ENCODE data around the gene NPAS2.

Gene NPAS2

GRCh38 chr2:100987536-100987935 is 167.6 kb downstream of the NPAS2 start:
- no peak for DNase-seq (ENCODE audit: extremely low spot score)
- ChIA-PET CTCF (interaction anchor here (0.9 to 2.1 kb wide), 2 partner anchors 9 to 377 kb away, joined by 3 to 7 read pairs; no protein-coding TSS in a partner anchor), POLR2A (interaction anchor here (1.4 kb wide), 1 partner anchor 14 kb away, joined by 7 read pairs; the partner anchor contains the start of gene RPL31)
- TF ChIP-seq NFRKB (IDR thresholded peaks at IDR 0.05) = no peak
- TF ChIP-seq TARDBP (IDR thresholded peaks at IDR 0.05) = no peak
- TF ChIP-seq ZNF384 (IDR thresholded peaks at IDR 0.05) = no peak
- no peak for TF ChIP-seq PKNOX1 (IDR thresholded peaks at IDR 0.05)
- TF ChIP-seq FOXK2 (IDR thresholded peaks at IDR 0.05) = no peak
- TF ChIP-seq BHLHE40 (IDR thresholded peaks at IDR 0.05; ENCODE audit: borderline replicate concordance) = no peak
- no peak for TF ChIP-seq L3MBTL2 (conservative IDR thresholded peaks at IDR 0.05)
- TF ChIP-seq SP1 (IDR thresholded peaks at IDR 0.05) = no peak
- no peak for TF ChIP-seq HDGF (IDR thresholded peaks at IDR 0.05; ENCODE audit: borderline replicate concordance)
- no peak for TF ChIP-seq ARNT (IDR thresholded peaks at IDR 0.05)
- TF ChIP-seq ELF4 (IDR thresholded peaks at IDR 0.05) = no peak
- no peak for TF ChIP-seq FOXM1 (IDR thresholded peaks at IDR 0.05; ENCODE audit: borderline replicate concordance)
- TF ChIP-seq FOXA1 (IDR thresholded peaks at IDR 0.05) = no peak
- TF ChIP-seq CTBP1 (IDR thresholded peaks at IDR 0.05; ENCODE audit: borderline replicate concordance) = no peak
- TF ChIP-seq LEF1 (IDR thresholded peaks at IDR 0.05; ENCODE audit: borderline replicate concordance) = no peak
- TF ChIP-seq SUZ12 (IDR thresholded peaks at IDR 0.05) = no peak

GRCh38 chr2:100987974-100988373 is 168.0 kb downstream of the NPAS2 start:
- CTCF ChIA-PET = interaction anchor here (0.9 to 2.1 kb wide), 2 partner anchors 8 to 378 kb away, joined by 3 to 7 read pairs; no protein-coding TSS in a partner anchor
- POLR2A ChIA-PET = interaction anchor here (1.4 kb wide), 1 partner anchor 13 kb away, joined by 7 read pairs; the partner anchor contains the start of gene RPL31
- no peak for TF ChIP-seq FOXM1 (IDR thresholded peaks at IDR 0.05; ENCODE audit: borderline replicate concordance)
- no peak for TF ChIP-seq SUZ12 (IDR thresholded peaks at IDR 0.05)
- no peak for TF ChIP-seq CTBP1 (IDR thresholded peaks at IDR 0.05; ENCODE audit: borderline replicate concordance)
- TF ChIP-seq ARNT (IDR thresholded peaks at IDR 0.05) = no peak
- no peak for TF ChIP-seq LEF1 (IDR thresholded peaks at IDR 0.05; ENCODE audit: borderline replicate concordance)
- TF ChIP-seq FOXK2 (IDR thresholded peaks at IDR 0.05) = no peak
- TF ChIP-seq HDGF (IDR thresholded peaks at IDR 0.05; ENCODE audit: borderline replicate concordance) = no peak
- TF ChIP-seq FOXA1 (IDR thresholded peaks at IDR 0.05) = no peak
- TF ChIP-seq L3MBTL2 (conservative IDR thresholded peaks at IDR 0.05) = no peak
- DNase-seq (ENCODE audit: extremely low spot score) = no peak

GRCh38 chr2:100988630-100989417 is 168.9 kb downstream of the NPAS2 start:
- no peak for DNase-seq (ENCODE audit: extremely low spot score)
- POLR2A ChIA-PET = no interaction called here
- no peak for TF ChIP-seq FOXM1 (IDR thresholded peaks at IDR 0.05; ENCODE audit: borderline replicate concordance)
- no peak for TF ChIP-seq SP1 (IDR thresholded peaks at IDR 0.05)
- no peak for TF ChIP-seq FOXA1 (IDR thresholded peaks at IDR 0.05)
- TF ChIP-seq ARNT (IDR thresholded peaks at IDR 0.05) = no peak
- no peak for TF ChIP-seq BHLHE40 (IDR thresholded peaks at IDR 0.05; ENCODE audit: borderline replicate concordance)
- no peak for TF ChIP-seq HDGF (IDR thresholded peaks at IDR 0.05; ENCODE audit: borderline replicate concordance)
- TF ChIP-seq LEF1 (IDR thresholded peaks at IDR 0.05; ENCODE audit: borderline replicate concordance) = no peak
- no peak for TF ChIP-seq FOXK2 (IDR thresholded peaks at IDR 0.05)
- no peak for TF ChIP-seq CTBP1 (IDR thresholded peaks at IDR 0.05; ENCODE audit: borderline replicate concordance)
- TF ChIP-seq TARDBP (IDR thresholded peaks at IDR 0.05) = no peak
- TF ChIP-seq NFRKB (IDR thresholded peaks at IDR 0.05) = no peak
- TF ChIP-seq SUZ12 (IDR thresholded peaks at IDR 0.05) = no peak
- no peak for TF ChIP-seq PKNOX1 (IDR thresholded peaks at IDR 0.05)
- TF ChIP-seq ZNF384 (IDR thresholded peaks at IDR 0.05) = no peak
- TF ChIP-seq ELF4 (IDR thresholded peaks at IDR 0.05) = no peak
- TF ChIP-seq L3MBTL2 (conservative IDR thresholded peaks at IDR 0.05) = no peak
- CTCF ChIA-PET = interaction anchor here (0.9 to 2.1 kb wide), 2 partner anchors 8 to 379 kb away, joined by 3 to 7 read pairs; no protein-coding TSS in a partner anchor

- POLR2A ChIA-PET = no interaction called here
- CTCF ChIA-PET = no interaction called here
- no peak for DNase-seq (ENCODE audit: extremely low spot score)
- TF ChIP-seq SP1 (IDR thresholded peaks at IDR 0.05) (no peak), ELF4 (IDR thresholded peaks at IDR 0.05) (no peak), BHLHE40 (IDR thresholded peaks at IDR 0.05; ENCODE audit: borderline replicate concordance) (no peak), LEF1 (IDR thresholded peaks at IDR 0.05; ENCODE audit: borderline replicate concordance) (no peak), L3MBTL2 (conservative IDR thresholded peaks at IDR 0.05) (no peak), PKNOX1 (IDR thresholded peaks at IDR 0.05) (no peak)
These were observed 169.7 kb downstream of the NPAS2 start for GRCh38 chr2:100989666-100990065.

GRCh38 chr2:100990166-100990565 is 170.2 kb downstream of the NPAS2 start:
- ChIA-PET POLR2A (interaction anchor here (2.0 kb wide), 1 partner anchor 12 kb away, joined by 6 read pairs; the partner anchor contains the start of gene RPL31), CTCF (no interaction called here)
- TF ChIP-seq SP1 (IDR thresholded peaks at IDR 0.05) (no peak), FOXM1 (IDR thresholded peaks at IDR 0.05; ENCODE audit: borderline replicate concordance) (no peak), FOXA1 (IDR thresholded peaks at IDR 0.05) (no peak), NFRKB (IDR thresholded peaks at IDR 0.05) (no peak), HDGF (IDR thresholded peaks at IDR 0.05; ENCODE audit: borderline replicate concordance) (no peak), LEF1 (IDR thresholded peaks at IDR 0.05; ENCODE audit: borderline replicate concordance) (no peak), SUZ12 (IDR thresholded peaks at IDR 0.05) (no peak), TARDBP (IDR thresholded peaks at IDR 0.05) (no peak), L3MBTL2 (conservative IDR thresholded peaks at IDR 0.05) (no peak), CTBP1 (IDR thresholded peaks at IDR 0.05; ENCODE audit: borderline replicate concordance) (no peak), ARNT (IDR thresholded peaks at IDR 0.05) (no peak)
- DNase-seq (ENCODE audit: extremely low spot score) = no peak

Measured in HEK293T (cell line).